Subcutaneous abdominal adipose tissue (tissue), 5 donors: ENCODE data around the gene CTDSPL.

Experiments used
- H3K27ac ChIP-seq: one replicate; pipeline ENCODE4 v1.7.0; 2013; ENCODE audit warnings: low read depth, mild to moderate bottlenecking, inconsistent platforms, low read length, moderate library complexity
- H3K27me3 ChIP-seq, 5 donors: one replicate each; pipeline ENCODE4 v1.7.0; 2013; ENCODE audit warnings: low read length in 5 of 5, inconsistent platforms in 1 of 5; ENCODE audit not compliant: control insufficient read depth in 5 of 5, insufficient read depth in 4 of 5
- H3K36me3 ChIP-seq, 5 donors: one replicate each; pipeline ENCODE4 v1.7.0; 2013; ENCODE audit warnings: low read length in 5 of 5; ENCODE audit not compliant: control insufficient read depth in 5 of 5, insufficient read depth in 5 of 5
- H3K4me1 ChIP-seq, 5 donors: one replicate each; pipeline ENCODE4 v1.7.0; 2013; ENCODE audit warnings: low read length in 5 of 5, mild to moderate bottlenecking in 3 of 5, moderate library complexity in 1 of 5; ENCODE audit not compliant: control insufficient read depth in 5 of 5, insufficient read depth in 5 of 5
- H3K4me3 ChIP-seq, 5 donors: one replicate each; pipeline ENCODE4 v1.7.0; 2013; ENCODE audit warnings: low read length in 5 of 5, low read depth in 1 of 5
- H3K9ac ChIP-seq, 5 donors: one replicate each; pipeline ENCODE4 v1.7.0; 2013; ENCODE audit warnings: low read length in 5 of 5, mild to moderate bottlenecking in 4 of 5, moderate library complexity in 3 of 5
- H3K9me3 ChIP-seq, 5 donors: one replicate each; pipeline ENCODE4 v1.7.0; 2013; ENCODE audit warnings: low read length in 5 of 5; ENCODE audit not compliant: control insufficient read depth in 5 of 5
- donor health status: healthy.
- donor health status: healthy.
- donor health status: healthy.
- donor health status: healthy.
- donor health status: healthy.

CTDSPL gene

DNA sequence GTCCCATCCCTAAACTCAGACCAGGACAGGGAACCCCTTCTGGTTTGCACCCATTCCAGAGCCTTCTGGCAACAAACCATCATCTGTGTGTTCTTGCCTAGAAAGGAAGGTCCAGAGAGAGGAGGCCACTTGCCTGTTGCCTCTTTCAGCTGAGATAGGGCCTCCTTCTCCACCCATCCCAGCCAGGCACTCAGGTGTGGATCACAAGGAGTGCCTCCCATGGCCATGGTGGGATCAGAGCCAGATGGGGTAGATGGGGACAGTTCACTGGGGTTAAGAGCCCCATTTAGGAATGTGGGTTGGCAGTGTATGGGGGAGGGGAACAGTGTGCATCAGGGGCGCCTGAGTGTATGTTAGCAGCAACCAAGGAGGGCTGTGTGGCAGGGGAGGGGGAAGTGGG lies 8.9 kb upstream of the CTDSPL start:
- no peaks in the 10 kb centered on the region for H3K9me3 ChIP-seq
- H3K27me3 ChIP-seq: no peaks in the 10 kb centered on the region
- no peak overlapping the region for H3K27ac ChIP-seq
- peaks cover 0 to 13% (median 9%) of the 10 kb centered on the region in 5 donors for H3K4me1 ChIP-seq
- H3K4me3 ChIP-seq: no peak overlapping the region
- H3K9ac ChIP-seq: no peak overlapping the region
- H3K36me3 ChIP-seq: peaks cover 0 to 9% (median 3%) of the 10 kb centered on the region in 5 donors

- H3K27me3 ChIP-seq: no peaks in the 10 kb centered on the region
- no peak overlapping the region for H3K9ac ChIP-seq
- H3K4me3 ChIP-seq: no peak overlapping the region
- no peak overlapping the region for H3K27ac ChIP-seq
- peaks cover 0 to 9% (median 3%) of the 10 kb centered on the region in 5 donors for H3K36me3 ChIP-seq
- no peaks in the 10 kb centered on the region for H3K9me3 ChIP-seq
- H3K4me1 ChIP-seq: peaks cover 0 to 13% (median 9%) of the 10 kb centered on the region in 5 donors
These were observed 7.8 kb upstream of the CTDSPL start for GRCh38 chr3:37853691-37854413.

- Histone ChIP-seq H3K4me1 (peaks cover 0 to 20% (median 13%) of the 10 kb centered on the region in 5 donors), H3K27me3 (no peaks in the 10 kb centered on the region), H3K27ac (no peak overlapping the region), H3K9ac (no peak overlapping the region), H3K36me3 (peaks cover 0 to 3% (median 0%) of the 10 kb centered on the region in 5 donors), H3K4me3 (no peak overlapping the region), H3K9me3 (no peaks in the 10 kb centered on the region)
These were observed 6.2 kb upstream of the CTDSPL start for GRCh38 chr3:37855363-37855970.

DNA sequence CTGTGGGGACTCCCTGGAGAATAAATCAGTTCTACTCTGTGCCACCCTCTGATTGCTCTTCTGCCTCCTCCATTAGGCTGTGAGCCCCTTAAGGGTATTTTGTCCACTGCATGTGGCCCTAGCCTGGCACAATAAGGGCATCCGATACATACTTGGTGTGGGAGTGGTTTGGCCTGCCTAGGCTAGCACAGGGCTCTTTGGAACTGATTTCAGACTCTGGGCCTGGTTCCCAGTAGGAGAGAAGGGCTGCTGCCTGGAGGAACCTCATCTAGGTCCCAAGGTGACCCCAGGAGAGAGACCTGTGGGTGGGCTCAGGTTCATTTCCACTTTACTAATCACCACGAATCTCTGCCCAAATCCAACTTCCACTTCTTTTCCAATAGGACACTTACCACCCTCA lies 5.3 kb upstream of the CTDSPL start:
- H3K9ac ChIP-seq: peak overlapping the region in 2 of 5 donors; percentile 5 to 21

GRCh38 chr3:37858742-37859141 lies 2.9 kb upstream of the CTDSPL start:
- H3K36me3 ChIP-seq: no peaks in the 10 kb centered on the region
- H3K4me3 ChIP-seq: no peak overlapping the region
- no peak overlapping the region for H3K27ac ChIP-seq
- no peaks in the 10 kb centered on the region for H3K27me3 ChIP-seq
- H3K4me1 ChIP-seq: peaks cover 4 to 43% (median 35%) of the 10 kb centered on the region in 5 donors
- H3K9me3 ChIP-seq: no peaks in the 10 kb centered on the region
- no peak overlapping the region for H3K9ac ChIP-seq

More for the DNA sequence above, 5.3 kb upstream of the CTDSPL start:
- Histone ChIP-seq H3K4me3 (no peak overlapping the region), H3K27ac (no peak overlapping the region), H3K9me3 (no peaks in the 10 kb centered on the region), H3K4me1 (peaks cover 0 to 28% (median 21%) of the 10 kb centered on the region in 5 donors), H3K36me3 (no peaks in the 10 kb centered on the region), H3K27me3 (no peaks in the 10 kb centered on the region)

GRCh38 chr3:37859354-37859753 lies 2.3 kb upstream of the CTDSPL start:
- H3K27me3 ChIP-seq: no peaks in the 10 kb centered on the region
- no peak overlapping the region for H3K9ac ChIP-seq
- peaks cover 4 to 47% (median 35%) of the 10 kb centered on the region in 5 donors for H3K4me1 ChIP-seq

GRCh38 chr3:37859908-37860199 lies 1.8 kb upstream of the CTDSPL start:
- H3K4me1 ChIP-seq: peaks cover 4 to 47% (median 35%) of the 10 kb centered on the region in 5 donors
- peak overlapping the region in 1 of 5 donors; percentile 44 for H3K9ac ChIP-seq
- no peaks in the 10 kb centered on the region for H3K27me3 ChIP-seq
- H3K4me3 ChIP-seq: no peak overlapping the region
- H3K36me3 ChIP-seq: no peaks in the 10 kb centered on the region
- no peaks in the 10 kb centered on the region for H3K9me3 ChIP-seq
- H3K27ac ChIP-seq: peak overlapping the region; percentile 54

More at GRCh38 chr3:37859354-37859753, 2.3 kb upstream of the CTDSPL start:
- no peak overlapping the region for H3K4me3 ChIP-seq
- H3K27ac ChIP-seq: no peak overlapping the region
- H3K9me3 ChIP-seq: no peaks in the 10 kb centered on the region
- no peaks in the 10 kb centered on the region for H3K36me3 ChIP-seq

- H3K4me1 ChIP-seq: peaks cover 4 to 35% (median 34%) of the 10 kb centered on the region in 5 donors
- H3K27ac ChIP-seq: peak overlapping the region; percentile 38
- H3K4me3 ChIP-seq: peak overlapping the region; percentile 81 to 94 (median 86)
- H3K9me3 ChIP-seq: no peaks in the 10 kb centered on the region
- H3K27me3 ChIP-seq: no peaks in the 10 kb centered on the region
- no peaks in the 10 kb centered on the region for H3K36me3 ChIP-seq
- peak overlapping the region in 3 of 5 donors; percentile 58 to 71 (median 68) for H3K9ac ChIP-seq
These were observed 681 bp downstream of the CTDSPL start for GRCh38 chr3:37862219-37862902.

DNA sequence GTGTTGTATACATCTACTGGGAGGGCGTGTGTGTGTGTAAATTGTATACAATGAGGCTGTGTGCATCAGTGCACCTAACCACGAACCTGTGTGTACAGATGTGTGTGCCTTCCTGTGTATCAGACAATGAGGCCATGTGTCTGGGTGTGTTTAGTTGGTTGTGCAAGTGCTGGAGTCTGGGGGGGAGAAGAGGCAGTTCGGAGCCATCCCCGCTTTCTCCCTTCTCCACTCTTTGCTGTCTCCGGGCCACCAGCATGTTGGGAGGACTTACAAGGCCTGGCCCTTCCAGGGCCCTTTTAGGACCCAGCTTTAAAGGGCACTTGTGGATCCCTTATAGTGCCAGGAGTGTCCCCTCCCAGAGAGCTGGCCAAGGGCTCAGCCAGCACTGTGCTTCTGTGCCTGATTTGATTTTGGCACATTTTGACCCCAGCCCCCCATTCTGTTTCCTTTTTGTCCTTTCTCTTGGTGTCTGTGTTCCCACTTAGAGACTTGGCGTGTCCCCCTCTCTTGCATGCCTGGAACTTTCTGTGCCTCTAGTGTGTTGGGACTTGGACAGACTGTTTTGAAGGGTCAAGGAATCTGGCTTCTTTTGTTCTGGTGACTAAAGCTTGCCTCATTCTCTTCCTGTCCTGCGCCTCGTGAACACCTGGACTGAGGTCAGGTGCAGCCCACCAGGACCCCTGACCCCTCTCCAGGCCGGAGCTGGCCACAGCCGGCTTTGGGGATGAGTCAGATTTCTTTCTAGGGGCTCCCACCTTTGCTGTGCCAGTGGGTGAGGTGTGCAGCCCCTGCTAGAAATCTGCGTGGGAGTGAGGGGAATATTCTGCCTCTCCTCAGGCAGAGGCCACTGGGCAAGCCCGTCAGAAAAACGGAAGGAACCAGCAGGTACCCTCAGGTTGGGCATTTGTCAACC lies 1.5 kb downstream of the CTDSPL start:
- H3K9ac ChIP-seq: peak overlapping the region in 2 of 5 donors; percentile 68 to 71
- H3K9me3 ChIP-seq: no peaks in the 10 kb centered on the region
- H3K27me3 ChIP-seq: no peaks in the 10 kb centered on the region
- no peaks in the 10 kb centered on the region for H3K36me3 ChIP-seq
- peak overlapping the region; percentile 81 to 94 (median 86) for H3K4me3 ChIP-seq
- H3K4me1 ChIP-seq: peaks cover 4 to 35% (median 34%) of the 10 kb centered on the region in 5 donors
- H3K27ac ChIP-seq: peak overlapping the region; percentile 38
